Measurements from ENCODE around the gene ARHGAP4. TPM values are rescaled to one million over a fixed set of nuclear protein-coding genes. Genes with fewer than 3 reads are reported as not detected.

Gene ARHGAP4
- total RNA-seq, 4 donors from 2014 or later = 23.6 to 211 (median 57.6) TPM

DNA sequence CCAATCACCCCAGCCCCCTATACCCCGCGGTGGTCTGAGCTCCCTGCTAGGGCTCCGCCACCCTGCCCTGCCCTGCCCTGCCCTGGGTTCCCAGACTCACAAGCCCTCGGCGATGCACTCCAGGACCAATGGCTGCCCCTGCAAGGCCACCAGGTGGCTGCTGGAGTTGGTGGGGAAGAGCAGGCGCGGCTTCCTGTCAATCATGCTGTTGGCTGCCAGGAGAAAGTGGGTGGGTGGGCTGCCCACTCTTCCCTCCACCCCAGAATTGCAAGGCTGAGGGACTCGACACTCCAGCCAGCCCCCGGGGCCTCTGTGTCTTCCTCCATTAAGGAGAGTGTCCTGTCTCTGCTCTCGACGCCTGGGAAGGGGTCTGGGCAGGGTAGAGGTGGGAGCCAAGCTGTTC lies 55.8 kb downstream of the ARHGAP4 start:
- H3K27me3 ChIP-seq = no peaks in the 10 kb centered on the region
- DNase-seq = no peak

DNA sequence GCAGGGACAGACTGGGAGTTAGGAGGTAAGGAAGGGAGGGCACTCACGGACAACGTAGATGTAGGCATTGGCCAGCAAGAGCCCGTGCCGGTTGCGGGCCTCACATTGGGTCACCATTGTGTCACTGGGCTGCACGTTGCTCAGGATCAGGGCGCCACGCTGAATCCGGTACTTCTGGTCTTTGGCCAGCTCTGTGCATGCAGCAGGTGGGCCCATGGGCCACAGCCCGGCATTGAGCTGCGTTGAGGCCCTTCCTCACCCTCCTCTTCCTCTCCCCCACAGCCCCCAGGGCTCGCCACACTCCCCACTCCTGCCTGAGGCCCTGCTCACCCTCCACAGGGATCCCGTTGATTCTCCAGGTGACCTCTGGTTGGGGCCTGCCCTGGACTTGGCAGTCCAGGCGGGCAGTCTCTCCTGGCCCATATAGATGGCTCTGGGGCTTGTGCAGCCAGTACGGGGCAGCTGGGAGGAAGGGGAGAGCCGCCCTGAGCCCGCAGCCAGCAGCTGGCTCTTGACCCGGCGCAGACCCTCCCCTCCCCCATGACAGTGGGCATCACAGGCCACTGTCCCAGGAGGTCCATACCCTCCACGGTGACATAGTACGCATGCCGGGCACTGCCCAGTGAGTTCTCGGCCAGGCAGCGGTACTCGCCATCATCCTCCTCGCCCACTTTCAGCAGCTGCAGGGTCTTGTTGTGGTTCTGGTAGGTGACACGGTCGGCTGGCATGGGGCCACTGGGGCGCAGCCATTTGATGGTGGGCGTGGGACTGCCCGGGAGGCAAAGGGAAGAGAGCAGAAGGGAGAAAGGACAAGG lies 56.4 kb downstream of the ARHGAP4 start:
- Histone ChIP-seq H3K4me1 (no peaks in the 10 kb centered on the region), H3K36me3 (no peaks in the 10 kb centered on the region), H3K9me3 (no peaks in the 10 kb centered on the region), H3K27ac (no peak overlapping the region), H3K27me3 (no peaks in the 10 kb centered on the region), H3K4me3 (no peak overlapping the region)
- no peak for DNase-seq
- no peak for TF ChIP-seq POLR2A (IDR thresholded peaks at IDR 0.05)
- TF ChIP-seq, protein P1, sequence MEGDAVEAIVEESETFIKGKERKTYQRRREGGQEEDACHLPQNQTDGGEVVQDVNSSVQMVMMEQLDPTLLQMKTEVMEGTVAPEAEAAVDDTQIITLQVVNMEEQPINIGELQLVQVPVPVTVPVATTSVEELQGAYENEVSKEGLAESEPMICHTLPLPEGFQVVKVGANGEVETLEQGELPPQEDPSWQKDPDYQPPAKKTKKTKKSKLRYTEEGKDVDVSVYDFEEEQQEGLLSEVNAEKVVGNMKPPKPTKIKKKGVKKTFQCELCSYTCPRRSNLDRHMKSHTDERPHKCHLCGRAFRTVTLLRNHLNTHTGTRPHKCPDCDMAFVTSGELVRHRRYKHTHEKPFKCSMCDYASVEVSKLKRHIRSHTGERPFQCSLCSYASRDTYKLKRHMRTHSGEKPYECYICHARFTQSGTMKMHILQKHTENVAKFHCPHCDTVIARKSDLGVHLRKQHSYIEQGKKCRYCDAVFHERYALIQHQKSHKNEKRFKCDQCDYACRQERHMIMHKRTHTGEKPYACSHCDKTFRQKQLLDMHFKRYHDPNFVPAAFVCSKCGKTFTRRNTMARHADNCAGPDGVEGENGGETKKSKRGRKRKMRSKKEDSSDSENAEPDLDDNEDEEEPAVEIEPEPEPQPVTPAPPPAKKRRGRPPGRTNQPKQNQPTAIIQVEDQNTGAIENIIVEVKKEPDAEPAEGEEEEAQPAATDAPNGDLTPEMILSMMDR (IDR thresholded peaks at IDR 0.05) = no peak

More for the DNA sequence above, 55.8 kb downstream of the ARHGAP4 start:
- TF ChIP-seq, protein P1 (IDR thresholded peaks at IDR 0.05) = no peak
- no peak for TF ChIP-seq POLR2A (IDR thresholded peaks at IDR 0.05)
- H3K4me1 ChIP-seq = no peaks in the 10 kb centered on the region
- no peaks in the 10 kb centered on the region for H3K36me3 ChIP-seq
- no peak overlapping the region for H3K27ac ChIP-seq
- no peak overlapping the region for H3K4me3 ChIP-seq
- H3K9me3 ChIP-seq = no peaks in the 10 kb centered on the region

DNA sequence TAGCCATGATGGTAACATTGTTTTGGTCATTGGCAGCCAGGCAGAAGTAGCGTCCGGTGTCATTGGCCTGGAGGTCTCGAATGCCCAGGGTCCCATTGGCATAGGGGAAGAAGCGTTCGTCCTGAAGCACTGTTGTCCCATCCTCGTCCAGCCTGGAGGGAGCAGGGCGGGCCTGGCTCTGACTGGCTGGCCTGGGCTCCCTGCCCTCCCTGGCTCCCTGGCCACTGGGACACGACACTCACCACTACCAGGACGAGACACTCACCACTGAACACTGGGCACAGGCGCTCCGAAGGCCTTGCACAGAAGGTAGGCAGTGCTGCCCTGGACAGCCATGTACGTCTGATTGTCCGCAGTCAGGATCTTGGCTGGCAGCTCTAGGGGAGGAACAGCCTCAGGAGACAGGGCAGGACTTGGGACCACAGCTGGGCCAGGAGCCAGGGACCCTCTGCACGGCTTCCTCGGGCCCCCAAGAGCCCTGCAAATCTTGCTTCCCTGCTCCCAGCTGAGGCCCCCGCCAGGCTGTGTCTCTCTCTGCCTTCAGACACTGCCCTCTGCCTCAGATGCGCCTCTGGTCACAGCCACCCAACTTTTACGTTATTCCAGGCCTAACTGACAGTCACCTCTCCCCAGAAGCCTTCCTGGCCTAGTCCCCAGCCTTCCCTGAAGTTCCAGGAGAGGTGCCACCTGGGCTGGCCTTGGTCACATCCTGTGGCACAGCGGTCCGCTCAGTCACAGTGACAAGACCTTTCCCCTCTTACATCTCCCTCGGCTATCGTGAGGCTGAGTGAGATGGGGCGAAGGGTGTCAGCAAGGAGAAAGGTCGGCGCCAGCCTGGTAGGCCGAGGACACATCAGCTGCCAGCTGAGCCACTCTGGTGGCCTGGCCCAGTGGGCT lies 57.2 kb downstream of the ARHGAP4 start:
- Histone ChIP-seq H3K9me3 (no peaks in the 10 kb centered on the region), H3K4me3 (no peak overlapping the region), H3K36me3 (no peaks in the 10 kb centered on the region), H3K4me1 (no peaks in the 10 kb centered on the region), H3K27me3 (no peaks in the 10 kb centered on the region), H3K27ac (no peak overlapping the region)
- DNase-seq = no peak
- TF ChIP-seq POLR2A (IDR thresholded peaks at IDR 0.05) = no peak
- TF ChIP-seq, protein P1 (IDR thresholded peaks at IDR 0.05) = no peak

DNA sequence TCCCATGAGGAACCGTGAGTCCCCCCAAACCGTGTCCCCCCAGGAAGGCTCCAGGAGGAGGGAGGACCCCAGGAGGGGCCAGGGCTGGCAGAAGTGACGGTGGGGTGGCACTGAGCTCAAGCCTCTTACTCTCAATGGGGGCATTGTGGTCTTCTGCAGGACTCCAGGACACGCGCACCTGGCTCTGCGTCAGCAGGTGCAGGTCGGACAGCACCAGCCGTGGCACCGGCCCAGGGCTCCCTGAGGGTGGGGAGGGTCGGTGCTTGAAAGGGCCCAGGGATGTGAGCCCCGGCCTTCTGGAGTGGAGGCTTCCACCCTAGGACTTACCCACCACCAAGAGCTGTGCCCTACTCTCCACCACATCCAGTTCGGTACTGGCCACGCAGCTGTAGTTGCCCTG lies 58.4 kb downstream of the ARHGAP4 start:
- Histone ChIP-seq H3K4me1 (no peaks in the 10 kb centered on the region), H3K9me3 (no peaks in the 10 kb centered on the region), H3K36me3 (no peaks in the 10 kb centered on the region), H3K27me3 (no peaks in the 10 kb centered on the region), H3K4me3 (no peak overlapping the region), H3K27ac (no peak overlapping the region)
- no peak for TF ChIP-seq POLR2A (IDR thresholded peaks at IDR 0.05)
- no peak for DNase-seq

DNA sequence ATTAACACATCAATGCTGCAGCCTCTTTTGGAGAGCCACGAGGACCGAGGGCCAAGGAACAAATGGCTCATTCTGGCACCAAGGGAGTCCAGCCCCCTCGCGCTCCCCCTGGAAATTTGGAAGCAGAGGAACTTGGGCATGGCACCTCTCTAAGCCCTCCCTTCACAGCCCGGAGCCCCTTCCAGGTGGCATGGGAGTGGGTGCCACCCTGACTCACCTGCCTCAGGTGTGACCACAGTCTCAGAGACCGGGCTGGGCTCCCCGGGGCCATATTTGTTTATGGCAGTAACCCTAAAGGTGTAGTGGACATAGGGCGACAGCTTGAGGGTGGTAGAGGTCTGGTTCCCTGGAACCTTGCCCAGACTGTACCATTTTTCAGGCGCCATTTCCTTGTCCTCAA lies 58.9 kb downstream of the ARHGAP4 start:
- no peak for TF ChIP-seq POLR2A (IDR thresholded peaks at IDR 0.05)
- TF ChIP-seq, protein P1 (IDR thresholded peaks at IDR 0.05) = no peak
- Histone ChIP-seq H3K9me3 (no peaks in the 10 kb centered on the region), H3K4me1 (no peaks in the 10 kb centered on the region)

More for the DNA sequence above, 58.9 kb downstream of the ARHGAP4 start:
- Histone ChIP-seq H3K27me3 (no peaks in the 10 kb centered on the region), H3K36me3 (no peaks in the 10 kb centered on the region), H3K4me3 (no peak overlapping the region), H3K27ac (no peak overlapping the region)
- no peak for DNase-seq

Data from Peyer's patch (tissue), 4 donors.